ENCODE results near the gene CATSPERZ. TPM values are rescaled to one million over a fixed set of nuclear protein-coding genes. Genes with fewer than 3 reads are reported as not detected.
A peak's percentile ranks its signal among the peaks of the same experiment; 100 is the strongest.

CATSPERZ gene
- total and polyA plus RNA-seq, 2 of the 13 experiments (the other 11 are each of a cell fraction or from before 2014, with no cell fraction given): 0.22 to 0.48 TPM

- TF ChIP-seq ATAD3A (CRISPR knock-in tag; IDR thresholded peaks at IDR 0.05): no peak
- no peak for TF ChIP-seq MZF1 (CRISPR knock-in tag; IDR thresholded peaks at IDR 0.05; ENCODE audit: borderline replicate concordance)
- TF ChIP-seq MATR3 (CRISPR knock-in tag; IDR thresholded peaks at IDR 0.05): no peak
- TF ChIP-seq RBAK (CRISPR knock-in tag; IDR thresholded peaks at IDR 0.05): no peak
- TF ChIP-seq TCF7L2 (IDR thresholded peaks at IDR 0.05; ENCODE audit: low read depth, low read length): no peak
- TF ChIP-seq MYPOP (CRISPR knock-in tag; IDR thresholded peaks at IDR 0.05): 0 out of 2 replicates have a peak, but pooled peaks have one; percentile 49
- TF ChIP-seq TBP (CRISPR knock-in tag; IDR thresholded peaks at IDR 0.05): no peak
- TF ChIP-seq ARNTL (CRISPR knock-in tag; IDR thresholded peaks at IDR 0.05): no peak
- peak; percentile 81; the same call in 1 of the 2 replicates for TF ChIP-seq ZBTB3 (CRISPR knock-in tag; IDR thresholded peaks at IDR 0.05; ENCODE audit: borderline replicate concordance, low read depth)
- no peak; the same call in none of the 2 replicates for TF ChIP-seq PHF20 (CRISPR knock-in tag; IDR thresholded peaks at IDR 0.05)
- no peak for TF ChIP-seq HOXA7 (CRISPR knock-in tag; IDR thresholded peaks at IDR 0.05)
- TF ChIP-seq, protein P1, sequence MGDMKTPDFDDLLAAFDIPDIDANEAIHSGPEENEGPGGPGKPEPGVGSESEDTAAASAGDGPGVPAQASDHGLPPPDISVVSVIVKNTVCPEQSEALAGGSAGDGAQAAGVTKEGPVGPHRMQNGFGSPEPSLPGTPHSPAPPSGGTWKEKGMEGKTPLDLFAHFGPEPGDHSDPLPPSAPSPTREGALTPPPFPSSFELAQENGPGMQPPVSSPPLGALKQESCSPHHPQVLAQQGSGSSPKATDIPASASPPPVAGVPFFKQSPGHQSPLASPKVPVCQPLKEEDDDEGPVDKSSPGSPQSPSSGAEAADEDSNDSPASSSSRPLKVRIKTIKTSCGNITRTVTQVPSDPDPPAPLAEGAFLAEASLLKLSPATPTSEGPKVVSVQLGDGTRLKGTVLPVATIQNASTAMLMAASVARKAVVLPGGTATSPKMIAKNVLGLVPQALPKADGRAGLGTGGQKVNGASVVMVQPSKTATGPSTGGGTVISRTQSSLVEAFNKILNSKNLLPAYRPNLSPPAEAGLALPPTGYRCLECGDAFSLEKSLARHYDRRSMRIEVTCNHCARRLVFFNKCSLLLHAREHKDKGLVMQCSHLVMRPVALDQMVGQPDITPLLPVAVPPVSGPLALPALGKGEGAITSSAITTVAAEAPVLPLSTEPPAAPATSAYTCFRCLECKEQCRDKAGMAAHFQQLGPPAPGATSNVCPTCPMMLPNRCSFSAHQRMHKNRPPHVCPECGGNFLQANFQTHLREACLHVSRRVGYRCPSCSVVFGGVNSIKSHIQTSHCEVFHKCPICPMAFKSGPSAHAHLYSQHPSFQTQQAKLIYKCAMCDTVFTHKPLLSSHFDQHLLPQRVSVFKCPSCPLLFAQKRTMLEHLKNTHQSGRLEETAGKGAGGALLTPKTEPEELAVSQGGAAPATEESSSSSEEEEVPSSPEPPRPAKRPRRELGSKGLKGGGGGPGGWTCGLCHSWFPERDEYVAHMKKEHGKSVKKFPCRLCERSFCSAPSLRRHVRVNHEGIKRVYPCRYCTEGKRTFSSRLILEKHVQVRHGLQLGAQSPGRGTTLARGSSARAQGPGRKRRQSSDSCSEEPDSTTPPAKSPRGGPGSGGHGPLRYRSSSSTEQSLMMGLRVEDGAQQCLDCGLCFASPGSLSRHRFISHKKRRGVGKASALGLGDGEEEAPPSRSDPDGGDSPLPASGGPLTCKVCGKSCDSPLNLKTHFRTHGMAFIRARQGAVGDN (CRISPR knock-in tag; IDR thresholded peaks at IDR 0.05): peak; percentile 78
- no peak for TF ChIP-seq KLF6 (CRISPR knock-in tag; IDR thresholded peaks at IDR 0.05)
- no peak for TF ChIP-seq MLLT10 (CRISPR knock-in tag; IDR thresholded peaks at IDR 0.05)
- TF ChIP-seq NFKB2 (CRISPR knock-in tag; IDR thresholded peaks at IDR 0.05; ENCODE audit: borderline replicate concordance): peak; percentile 80; the same call in 1 of the 2 replicates
- TF ChIP-seq ZNF136 (CRISPR knock-in tag; IDR thresholded peaks at IDR 0.05; ENCODE audit: low read depth): 0 out of 2 replicates have a peak, but pooled peaks have one; percentile 34
- TF ChIP-seq ZHX2 (IDR thresholded peaks at IDR 0.05; ENCODE audit: low read depth): no peak
- TF ChIP-seq ZHX2 (CRISPR knock-in tag; IDR thresholded peaks at IDR 0.05; ENCODE audit: borderline replicate concordance): no peak
- TF ChIP-seq AKAP8 (CRISPR knock-in tag; IDR thresholded peaks at IDR 0.05): no peak
These were observed 18.0 kb downstream of the CATSPERZ start, which contains the start of gene PRDX5 (continued) for GRCh38 chr11:64317961-64318765.

Measured in HepG2 (cell line).